DND-41 (cell line): ENCODE measurements around the gene AADAT.
"Not testable (repeated sequence)": the region's sequence is repeated elsewhere in the genome, so short reads cannot be mapped to it uniquely, and the experiment has no call there.

ENCODE experiments used
- ATAC-seq: fragments of 200-7000 bp; cut with Tn5 transposase; 3 replicates; pipeline ENCODE4 v1.9.1; 2021; ENCODE audit warnings: low read depth; ENCODE audit not compliant: insufficient read depth
- DNase-seq: peaks from one replicate; pipeline ENCODE4 v3.0.0-alpha.2; 2020
- H2AFZ ChIP-seq: 2 replicates; pipeline ENCODE4 v1.6.0; 2012; ENCODE audit warnings: low read depth, low read length
- H3K27ac ChIP-seq: 2 replicates; pipeline ENCODE4 v1.5.1; 2012; ENCODE audit warnings: low read length, inconsistent platforms
- H3K27me3 ChIP-seq: fragments of 200-600 bp; sonication (generic); 2 replicates; pipeline ENCODE4 v1.6.0; 2012; ENCODE audit warnings: low read length, mild to moderate bottlenecking, inconsistent platforms; ENCODE audit not compliant: insufficient read depth, poor library complexity
- H3K36me3 ChIP-seq: 2 replicates; pipeline ENCODE4 v1.5.1; 2012; ENCODE audit warnings: low read length, inconsistent platforms; ENCODE audit not compliant: insufficient read depth
- H3K4me1 ChIP-seq: 2 replicates; pipeline ENCODE4 v1.5.1; 2012; ENCODE audit warnings: mild to moderate bottlenecking, low read length; ENCODE audit not compliant: insufficient read depth
- H3K4me2 ChIP-seq: 2 replicates; pipeline ENCODE4 v1.6.0; 2012; ENCODE audit warnings: mild to moderate bottlenecking, moderate library complexity, low read length, inconsistent platforms; ENCODE audit not compliant: insufficient read depth
- H3K4me3 ChIP-seq, 2 experiments: fragments of 200-600 bp in 1 of 2; shearing (Covaris generic) in 1 of 2; 2 replicates each; pipeline ENCODE4 v1.5.1; 2012 to 2016; ENCODE audit warnings: inconsistent platforms in 2 of 2, low read length in 2 of 2, mild to moderate bottlenecking in 2 of 2, low read depth in 1 of 2, moderate library complexity in 1 of 2
- H3K79me2 ChIP-seq: 2 replicates; pipeline ENCODE4 v1.6.0; 2012; ENCODE audit warnings: low read length, inconsistent platforms; ENCODE audit not compliant: insufficient read depth
- H3K9ac ChIP-seq: 2 replicates; pipeline ENCODE4 v1.6.0; 2012; ENCODE audit warnings: low read depth, mild to moderate bottlenecking, inconsistent platforms, low read length, moderate library complexity
- H3K9me3 ChIP-seq: 2 replicates; pipeline ENCODE4 v1.5.1; 2012; ENCODE audit warnings: low read length, moderate library complexity, mild to moderate bottlenecking, inconsistent platforms; ENCODE audit not compliant: insufficient read depth, severe bottlenecking
- H4K20me1 ChIP-seq: 2 replicates; pipeline ENCODE4 v1.6.0; 2012; ENCODE audit warnings: low read length; ENCODE audit not compliant: insufficient read depth
- CTCF ChIP-seq: IDR thresholded peaks from 2 replicates; pipeline ENCODE4 v1.5.1; 2012; ENCODE audit warnings: borderline replicate concordance, low read length, moderate library complexity, mild to moderate bottlenecking; ENCODE audit not compliant: poor library complexity, severe bottlenecking; ENCODE audit errors: extremely low read depth
- EZH2 ChIP-seq: IDR thresholded peaks from 3 replicates; pipeline ENCODE4 v1.6.1; 2012; ENCODE audit warnings: borderline replicate concordance, low read depth, mild to moderate bottlenecking, moderate library complexity, low read length, inconsistent platforms; ENCODE audit not compliant: severe bottlenecking

AADAT gene

GRCh38 chr4:170109586-170110284 lies 20.0 kb upstream of the AADAT start:
- no peak for ATAC-seq
- DNase-seq, result no peak

GRCh38 chr4:170106900-170107299 lies 17.1 kb upstream of the AADAT start:
- H2AFZ ChIP-seq, result no peak overlapping the region
- H3K4me2 ChIP-seq, result no peak overlapping the region
- ATAC-seq, result no peak
- H3K9ac ChIP-seq, result no peak overlapping the region
- TF ChIP-seq EZH2, result no peak
- TF ChIP-seq CTCF, result no peak
- no peak for DNase-seq
- no peak overlapping the region for H3K4me3 ChIP-seq
- no peaks in the 10 kb centered on the region for H3K79me2 ChIP-seq
- H3K27ac ChIP-seq, result no peak overlapping the region
- H4K20me1 ChIP-seq, result no peaks in the 10 kb centered on the region
- no peaks in the 10 kb centered on the region for H3K9me3 ChIP-seq
- H3K36me3 ChIP-seq, result no peaks in the 10 kb centered on the region
- no peaks in the 10 kb centered on the region for H3K27me3 ChIP-seq
- H3K4me1 ChIP-seq, result no peaks in the 10 kb centered on the region

More at GRCh38 chr4:170109586-170110284, 20.0 kb upstream of the AADAT start:
- no peaks in the 10 kb centered on the region for H3K36me3 ChIP-seq
- no peak overlapping the region for H3K4me2 ChIP-seq
- no peak overlapping the region for H2AFZ ChIP-seq
- H4K20me1 ChIP-seq, result no peaks in the 10 kb centered on the region
- H3K27ac ChIP-seq, result no peak overlapping the region
- no peaks in the 10 kb centered on the region for H3K79me2 ChIP-seq
- TF ChIP-seq CTCF (no peak), EZH2 (no peak)
- H3K9ac ChIP-seq, result no peak overlapping the region
- no peaks in the 10 kb centered on the region for H3K9me3 ChIP-seq
- no peaks in the 10 kb centered on the region for H3K4me1 ChIP-seq
- no peaks in the 10 kb centered on the region for H3K27me3 ChIP-seq
- no peak overlapping the region for H3K4me3 ChIP-seq

GRCh38 chr4:170102426-170102825 lies 12.7 kb upstream of the AADAT start:
- no peak for DNase-seq
- no peaks in the 10 kb centered on the region for H3K36me3 ChIP-seq
- no peaks in the 10 kb centered on the region for H3K27me3 ChIP-seq
- no peak overlapping the region for H3K4me2 ChIP-seq
- H3K9me3 ChIP-seq, result no peaks in the 10 kb centered on the region
- no peak overlapping the region for H3K4me3 ChIP-seq
- H3K27ac ChIP-seq, result no peak overlapping the region
- H3K9ac ChIP-seq, result no peak overlapping the region
- H4K20me1 ChIP-seq, result no peaks in the 10 kb centered on the region
- no peaks in the 10 kb centered on the region for H3K79me2 ChIP-seq
- ATAC-seq, result no peak
- TF ChIP-seq CTCF (no peak), EZH2 (no peak)
- no peak overlapping the region for H2AFZ ChIP-seq
- H3K4me1 ChIP-seq, result no peaks in the 10 kb centered on the region

- H4K20me1 ChIP-seq, H3K4me3 ChIP-seq, H3K36me3 ChIP-seq, H3K27ac ChIP-seq, H3K9me3 ChIP-seq, ATAC-seq, H3K79me2 ChIP-seq, H3K4me1 ChIP-seq, H3K4me2 ChIP-seq, H3K27me3 ChIP-seq, DNase-seq, H3K9ac ChIP-seq, H2AFZ ChIP-seq: not testable (repeated sequence)
Measured at GRCh38 chr4:170098171-170098570, 8.4 kb upstream of the AADAT start.
